K562 (cell line): ENCODE data around the gene MPLKIP.

Experiments
- DACH1 ChIP-seq: fragments of 450-650 bp; IDR thresholded peaks from 2 replicates; pipeline ENCODE4 v1.6.1; 2018; ENCODE audit not compliant: partially characterized antibody
- LEF1 ChIP-seq: fragments of 450-650 bp; IDR thresholded peaks from 2 replicates; pipeline ENCODE4 v1.6.1; 2016; ENCODE audit warnings: mild to moderate bottlenecking
- POLR2A ChIP-seq: fragments of 450-650 bp; conservative IDR thresholded peaks from 2 replicates; pipeline ENCODE4 v1.6.1; 2016
- POU5F1 ChIP-seq: fragments of 150-350 bp; IDR thresholded peaks from 2 replicates; pipeline ENCODE4 v1.6.1; 2014; ENCODE audit warnings: borderline replicate concordance, low read length, low read depth, mild to moderate bottlenecking; ENCODE audit not compliant: partially characterized antibody
- SNRNP70 ChIP-seq: fragments of 200-400 bp; formaldehyde crosslinking; optimal IDR thresholded peaks from 2 replicates; pipeline ENCODE3; 2017; ENCODE audit warnings: low read depth, low read length
- ZNF217 ChIP-seq: sonication (generic); formaldehyde crosslinking; IDR thresholded peaks from 2 replicates; pipeline ENCODE4 v1.8.0; 2022; ENCODE audit warnings: mild to moderate bottlenecking, missing genetic modification reagents

- TF ChIP-seq POLR2A (no peak), SNRNP70 (no peak), ZNF217 (no peak), LEF1 (no peak), DACH1 (no peak), POU5F1 (no peak)
Observed at GRCh38 chr7:40135317-40135610, 842 bp upstream of the MPLKIP start.
